SK-N-SH (cell line): ENCODE results near the gene RNF151. TPM values are rescaled to one million over a fixed set of nuclear protein-coding genes. Genes with fewer than 3 reads are reported as not detected.

Experiments used
- CTCF ChIA-PET: fragments of 300-600, 350-600 bp; formaldehyde crosslinking; extraction: SDS; loops from one replicate; lab custom pipeline; 2021; lab: Yijun Ruan, JAX
- POLR2A ChIA-PET: fragments of 350-600 bp; sonication (Branson Sonifier 250); formaldehyde crosslinking; extraction: SDS; loops from one replicate; lab custom pipeline; 2020; ENCODE audit warnings: antibody characterized with exemption, inconsistent platforms; lab: Yijun Ruan, JAX
- DNase-seq: peaks from one replicate; pipeline ENCODE4 v3.0.0; 2012
- H2AFZ ChIP-seq: fragments of 200-600 bp; sonication (generic); 2 replicates; pipeline ENCODE4 v1.8.1; 2016; ENCODE audit warnings: antibody characterized with exemption, mild to moderate bottlenecking, low read depth
- H3F3A ChIP-seq: fragments of 200-600 bp; sonication (generic); replicated peaks from 2 replicates; pipeline ENCODE3; 2016; ENCODE audit warnings: antibody characterized with exemption, mild to moderate bottlenecking; ENCODE audit not compliant: insufficient read depth
- H3K27ac ChIP-seq, 2 experiments: fragments of 200-500 bp in 1 of 2; fragments of 200-600 bp in 1 of 2; sonication (Bioruptor generic) in 1 of 2; sonication (generic), shearing (Covaris generic) in 1 of 2; 2 replicates each; pipeline versions ENCODE4 v1.5.1 to v1.6.1; 2014 to 2016; ENCODE audit warnings: low read depth in 2 of 2, inconsistent platforms in 1 of 2, low read length in 1 of 2, mild to moderate bottlenecking in 1 of 2, mixed read lengths in 1 of 2
- H3K27me3 ChIP-seq: fragments of 200-600 bp; sonication (generic), shearing (Covaris generic); 2 replicates; pipeline ENCODE4 v1.6.1; 2016; ENCODE audit warnings: mixed run types; ENCODE audit not compliant: insufficient read depth
- H3K36me3 ChIP-seq, 2 experiments: fragments of 200-500 bp in 1 of 2; fragments of 200-600 bp in 1 of 2; sonication (Bioruptor generic) in 1 of 2; sonication (generic) in 1 of 2; replicated peaks in 1 of 2; 2 replicates each; pipeline versions ENCODE3 to v1.5.1; 2014 to 2016; ENCODE audit warnings: low read length in 1 of 2, mild to moderate bottlenecking in 1 of 2; ENCODE audit not compliant: insufficient read depth in 2 of 2, control insufficient read depth in 1 of 2
- H3K4me1 ChIP-seq, 2 experiments: fragments of 200-500 bp in 1 of 2; fragments of 200-600 bp in 1 of 2; sonication (Bioruptor generic) in 1 of 2; sonication (generic), shearing (Covaris generic) in 1 of 2; 2 replicates each; pipeline versions ENCODE4 v1.5.1 to v1.6.1; 2014 to 2016; ENCODE audit warnings: low read depth in 1 of 2, low read length in 1 of 2, mixed run types in 1 of 2; ENCODE audit not compliant: insufficient read depth in 2 of 2, control insufficient read depth in 1 of 2
- H3K4me2 ChIP-seq: fragments of 200-600 bp; sonication (generic), shearing (Covaris generic); 2 replicates; pipeline ENCODE4 v1.6.1; 2017; ENCODE audit warnings: mixed run types
- H3K4me3 ChIP-seq, 2 experiments: fragments of 200-500 bp in 1 of 2; fragments of 200-600 bp in 1 of 2; sonication (Bioruptor generic) in 1 of 2; sonication (generic), shearing (Covaris generic) in 1 of 2; 2 replicates each; pipeline versions ENCODE4 v1.5.1 to v1.8.1; 2014 to 2016; ENCODE audit warnings: low read depth in 2 of 2, inconsistent platforms in 1 of 2, low read length in 1 of 2, mild to moderate bottlenecking in 1 of 2, mixed read lengths in 1 of 2, moderate library complexity in 1 of 2
- H3K79me2 ChIP-seq: fragments of 200-600 bp; sonication (generic); 2 replicates; pipeline ENCODE4 v1.8.1; 2017; ENCODE audit warnings: mild to moderate bottlenecking; ENCODE audit not compliant: insufficient read depth
- H3K9ac ChIP-seq: fragments of 200-600 bp; sonication (generic); 2 replicates; pipeline ENCODE4 v1.6.1; 2017; ENCODE audit warnings: mixed run types
- H3K9me2 ChIP-seq: fragments of 200-600 bp; sonication (generic); 2 replicates; pipeline ENCODE4 v1.6.1; 2017; ENCODE audit warnings: mixed run types
- H3K9me3 ChIP-seq: fragments of 200-600 bp; sonication (generic); 2 replicates; pipeline ENCODE4 v1.6.1; 2017; ENCODE audit warnings: mixed run types, mild to moderate bottlenecking, moderate library complexity
- H4K20me1 ChIP-seq: fragments of 200-600 bp; sonication (generic); 2 replicates; pipeline ENCODE4 v1.6.1; 2017; ENCODE audit warnings: mild to moderate bottlenecking, mixed run types; ENCODE audit not compliant: insufficient read depth
- CTCF ChIP-seq: fragments of 200-600 bp; sonication (generic); IDR thresholded peaks from 2 replicates; pipeline ENCODE4 v1.6.1; 2017; ENCODE audit warnings: antibody characterized with exemption, mild to moderate bottlenecking, moderate library complexity
- EP300 ChIP-seq, 2 experiments: IDR thresholded peaks; 2 replicates each; pipeline versions ENCODE4 v1.4.0 to v1.6.1; 2012; ENCODE audit warnings: borderline replicate concordance in 1 of 2, low read depth in 1 of 2, low read length in 1 of 2
- FOSL2 ChIP-seq: IDR thresholded peaks from 2 replicates; pipeline ENCODE4 v1.4.0; 2012; ENCODE audit warnings: low read depth, mild to moderate bottlenecking, moderate library complexity, borderline replicate concordance
- JUND ChIP-seq: IDR thresholded peaks from 2 replicates; pipeline ENCODE4 v1.4.0; 2012
- NRF1 ChIP-seq: IDR thresholded peaks from 2 replicates; pipeline ENCODE4 v1.6.1; 2012; ENCODE audit warnings: low read depth, mild to moderate bottlenecking, low read length
- RAD21 ChIP-seq: IDR thresholded peaks from 2 replicates; pipeline ENCODE4 v1.6.1; 2012; ENCODE audit warnings: mild to moderate bottlenecking, low read length
- TEAD4 ChIP-seq: IDR thresholded peaks from 2 replicates; pipeline ENCODE4 v1.4.0; 2012; ENCODE audit warnings: mild to moderate bottlenecking, borderline replicate concordance; ENCODE audit not compliant: insufficient read depth
- ZBTB33 ChIP-seq: IDR thresholded peaks from 2 replicates; pipeline ENCODE4 v1.4.0; 2012; ENCODE audit warnings: low read depth, borderline replicate concordance
- WGBS: methylation state at CpG from one replicate; pipeline ENCODE4 v1.1.6; 2017; ENCODE audit warnings: low lambda C conversion rate; 5-methylcytosine and 5-hydroxymethylcytosine counted together
- polyA plus RNA-seq, 3 experiments: library from polyadenylated mRNA; depleted of rRNA; stranded (reverse); fragments of >200 nt; gene quantifications; 2 replicates each; pipeline ENCODE4 v1.2.3, GENCODE V29; 2012
- small RNA-seq, 7 experiments: library from RNA; depleted of rRNA; stranded (forward); fragments of <200 nt; gene quantifications; one replicate each; pipeline ENCODE3, GENCODE V24; 2012

The RNF151 gene
- polyA plus RNA-seq, 1 of the 3 experiments (the other 2 are of a cell fraction) = 0.07 TPM

- DNase-seq = no peak
- POLR2A ChIA-PET = interaction anchor here (1.3 kb wide), 1 partner anchor 139 kb away, joined by 5 read pairs; the partner anchor contains the start of gene TRAF7
- no peak overlapping the region for H3K4me2 ChIP-seq
- no peak overlapping the region for H2AFZ ChIP-seq
- H3K36me3 ChIP-seq = no peaks in the 10 kb centered on the region
- no peaks in the 10 kb centered on the region for H3K79me2 ChIP-seq
- H3K9ac ChIP-seq = no peak overlapping the region
- H3K9me2 ChIP-seq = no peaks in the 10 kb centered on the region
- no peaks in the 10 kb centered on the region for H3F3A ChIP-seq
- H3K4me1 ChIP-seq = no peaks in the 10 kb centered on the region; a peak in 1 of 4 replicates
- no peaks in the 10 kb centered on the region for H3K9me3 ChIP-seq
- H3K27ac ChIP-seq = no peak overlapping the region
- no peaks in the 10 kb centered on the region for H4K20me1 ChIP-seq
- CTCF ChIA-PET = interaction anchor here (0.6 to 2.3 kb wide), 11 partner anchors 12 to 152 kb away, joined by 3 to 17 read pairs (median 4); partner anchors contain the start of gene RPS2
- H3K27me3 ChIP-seq = peaks cover 4% of the 10 kb centered on the region; the same call in 1 of the 2 replicates
- no peak for TF ChIP-seq JUND
- TF ChIP-seq, all 33 proteins: peak for 0
- H3K4me3 ChIP-seq = no peak overlapping the region
- 87% methylated on average over 7 of the region's 7 CpGs for WGBS
Observed at GRCh38 chr16:2015947-2016208, 49.2 kb downstream of the RNF151 start.

GRCh38 chr16:2016407-2016922 lies 49.8 kb downstream of the RNF151 start:
- Histone ChIP-seq H3K4me1 (no peaks in the 10 kb centered on the region; a peak in 1 of 4 replicates), H3F3A (no peaks in the 10 kb centered on the region), H3K27me3 (peaks cover 4% of the 10 kb centered on the region; the same call in 1 of the 2 replicates), H3K4me3 (no peak overlapping the region; a peak in 1 of 4 replicates), H3K27ac (no peak overlapping the region), H3K9ac (no peak overlapping the region), H3K9me2 (no peaks in the 10 kb centered on the region), H3K36me3 (no peaks in the 10 kb centered on the region), H2AFZ (no peak overlapping the region), H3K4me2 (no peak overlapping the region)
- 50% methylated on average over 10 of the region's 13 CpGs for WGBS
- DNase-seq = peak; percentile 77
- ChIA-PET POLR2A (interaction anchor here (0.5 to 1.3 kb wide), 3 partner anchors 112 to 139 kb away, joined by 3 to 5 read pairs (median 5); partner anchors contain the start of gene TRAF7), CTCF (interaction anchor here (0.6 to 2.3 kb wide), 12 partner anchors 11 to 151 kb away, joined by 3 to 17 read pairs (median 4); partner anchors contain the start of gene RPS2)
- no peak for TF ChIP-seq TEAD4
- no peak for TF ChIP-seq EP300 (IDR thresholded peaks at IDR 0.05; ENCODE audit: borderline replicate concordance in 1 of 2, low read depth in 1 of 2, low read length in 1 of 2)
- peak; percentile 64 for TF ChIP-seq CTCF
- TF ChIP-seq RAD21 = no peak
- no peak for TF ChIP-seq ZBTB33
- TF ChIP-seq FOSL2 = no peak
- TF ChIP-seq NRF1 = no peak
- TF ChIP-seq, all 33 proteins: peak for 1
- H4K20me1 ChIP-seq = no peaks in the 10 kb centered on the region
- H3K79me2 ChIP-seq = no peaks in the 10 kb centered on the region
- H3K9me3 ChIP-seq = no peaks in the 10 kb centered on the region

Small RNAs within 50 kb of the gene (small RNA-seq; reads per million reads assigned to genes)
- gene AC005363.2 (0 to 2.1 (median 0) reads per million in 7 experiments), gene RN7SL219P (0 reads per million in 7 experiments), gene SNORA10 (0 reads per million in 7 experiments), gene SNORA64 (0 reads per million in 7 experiments)

Other genes with a start within 250 kb of the RNF151 start
- gene NME3, start 195.3 kb upstream of the RNF151 start, polyA plus RNA-seq (2012; rRNA removed) = 77.2 and 80.4 TPM in 2 replicates
- gene EME2, start 194.0 kb upstream of the RNF151 start, polyA plus RNA-seq (2012; rRNA removed) = 10.1 and 15.8 TPM in 2 replicates
- gene MRPS34, start 193.7 kb upstream of the RNF151 start, polyA plus RNA-seq (2012; rRNA removed) = 127 and 156 TPM in 2 replicates
- 40.6 and 41.6 TPM in 2 replicates for gene SPSB3, start 184.3 kb upstream of the RNF151 start, polyA plus RNA-seq (2012; rRNA removed)
- gene NUBP2, start 183.9 kb upstream of the RNF151 start, polyA plus RNA-seq (2012; rRNA removed) = 73.2 and 75.4 TPM in 2 replicates
- gene IGFALS, start 173.2 kb upstream of the RNF151 start, polyA plus RNA-seq (2012; rRNA removed) = 0.02 and 0.03 TPM in 2 replicates
- 119 and 138 TPM in 2 replicates for gene HAGH, start 140.0 kb upstream of the RNF151 start, polyA plus RNA-seq (2012; rRNA removed)
- 58.2 and 59.0 TPM in 2 replicates for gene FAHD1, start 139.7 kb upstream of the RNF151 start, polyA plus RNA-seq (2012; rRNA removed)
- 0.05 TPM in 1 of 2 replicates, not detected in the other for gene MEIOB, start 94.7 kb upstream of the RNF151 start, polyA plus RNA-seq (2012; rRNA removed)
- gene HS3ST6, start 48.4 kb upstream of the RNF151 start, polyA plus RNA-seq (2012; rRNA removed) = 0.03 TPM in 1 of 2 replicates, not detected in the other
- gene MSRB1, start 23.7 kb upstream of the RNF151 start, polyA plus RNA-seq (2012; rRNA removed) = 30.1 and 31.4 TPM in 2 replicates
- not detected in 2 replicates for gene RPL3L, start 12.2 kb upstream of the RNF151 start, polyA plus RNA-seq (2012; rRNA removed)
- 251 and 468 TPM in 2 replicates for gene NDUFB10, start 7.3 kb upstream of the RNF151 start, polyA plus RNA-seq (2012; rRNA removed)
- 4,622 and 6,384 TPM in 2 replicates for gene RPS2, start 2.0 kb upstream of the RNF151 start, polyA plus RNA-seq (2012; rRNA removed)
- gene TBL3, start 5.2 kb downstream of the RNF151 start, polyA plus RNA-seq (2012; rRNA removed) = 36.7 and 37.1 TPM in 2 replicates
- 0.19 and 0.21 TPM in 2 replicates for gene NOXO1, start 14.6 kb downstream of the RNF151 start, polyA plus RNA-seq (2012; rRNA removed)
- 13.3 and 20.4 TPM in 2 replicates for gene GFER, start 17.3 kb downstream of the RNF151 start, polyA plus RNA-seq (2012; rRNA removed)
- gene SYNGR3, start 23.1 kb downstream of the RNF151 start, polyA plus RNA-seq (2012; rRNA removed) = 10.7 and 10.8 TPM in 2 replicates
- gene ZNF598, start 43.0 kb downstream of the RNF151 start, polyA plus RNA-seq (2012; rRNA removed) = 38.1 and 47.8 TPM in 2 replicates
- 0.62 and 1.1 TPM in 2 replicates for gene NPW, start 52.9 kb downstream of the RNF151 start, polyA plus RNA-seq (2012; rRNA removed)
- gene NHERF2, start 60.0 kb downstream of the RNF151 start, polyA plus RNA-seq (2012; rRNA removed) = 45.2 and 53.8 TPM in 2 replicates
- 72.9 and 77.3 TPM in 2 replicates for gene NTHL1, start 81.0 kb downstream of the RNF151 start, polyA plus RNA-seq (2012; rRNA removed)
- 76.7 and 96.1 TPM in 2 replicates for gene TSC2, start 81.1 kb downstream of the RNF151 start, polyA plus RNA-seq (2012; rRNA removed)
- 39.8 and 47.4 TPM in 2 replicates for gene PKD1, start 169.0 kb downstream of the RNF151 start, polyA plus RNA-seq (2012; rRNA removed)
- gene RAB26, start 181.8 kb downstream of the RNF151 start, polyA plus RNA-seq (2012; rRNA removed) = 14.3 and 19.5 TPM in 2 replicates
- gene TRAF7, start 188.9 kb downstream of the RNF151 start, polyA plus RNA-seq (2012; rRNA removed) = 69.9 and 73.0 TPM in 2 replicates
- gene CASKIN1, start 229.7 kb downstream of the RNF151 start, polyA plus RNA-seq (2012; rRNA removed) = 1.4 and 1.7 TPM in 2 replicates
- gene MLST8, start 238.6 kb downstream of the RNF151 start, polyA plus RNA-seq (2012; rRNA removed) = 70.3 and 85.4 TPM in 2 replicates
- 2.3 and 3.4 TPM in 2 replicates for gene BRICD5, start 244.0 kb downstream of the RNF151 start, polyA plus RNA-seq (2012; rRNA removed)
- gene PGP, start 248.0 kb downstream of the RNF151 start, polyA plus RNA-seq (2012; rRNA removed) = 10.3 and 10.8 TPM in 2 replicates